HG03469 (cell line): Measurements from ENCODE around the gene MDM4.

Source experiments
- ATAC-seq: cut with Tn5 transposase; IDR thresholded peaks from one replicate; pipeline ENCODE4 v1.9.1; 2021; ENCODE audit warnings: mild to moderate bottlenecking, moderate library complexity, moderate number of reproducible peaks; ENCODE audit not compliant: unreplicated experiment

The MDM4 gene

DNA sequence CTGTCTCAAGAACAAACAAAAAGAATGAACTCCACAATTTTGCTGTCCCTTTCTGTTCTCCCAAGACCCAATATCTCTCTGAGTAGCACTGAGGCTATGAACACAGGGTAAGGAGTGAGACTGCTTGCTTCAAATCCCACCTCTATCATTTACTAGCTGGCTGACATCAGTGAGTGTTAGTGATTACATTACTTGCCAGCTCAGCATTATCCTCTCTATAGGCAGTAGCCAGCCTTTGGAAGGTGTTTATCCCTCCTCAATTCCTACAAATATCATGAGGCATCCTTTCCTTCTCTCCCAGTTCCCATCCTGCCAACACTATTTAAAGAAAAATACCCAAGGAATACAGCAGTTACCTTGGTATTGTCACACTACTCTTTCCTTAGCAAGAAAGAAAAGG is 24.6 kb upstream of the MDM4 start:
- no peak for ATAC-seq

DNA sequence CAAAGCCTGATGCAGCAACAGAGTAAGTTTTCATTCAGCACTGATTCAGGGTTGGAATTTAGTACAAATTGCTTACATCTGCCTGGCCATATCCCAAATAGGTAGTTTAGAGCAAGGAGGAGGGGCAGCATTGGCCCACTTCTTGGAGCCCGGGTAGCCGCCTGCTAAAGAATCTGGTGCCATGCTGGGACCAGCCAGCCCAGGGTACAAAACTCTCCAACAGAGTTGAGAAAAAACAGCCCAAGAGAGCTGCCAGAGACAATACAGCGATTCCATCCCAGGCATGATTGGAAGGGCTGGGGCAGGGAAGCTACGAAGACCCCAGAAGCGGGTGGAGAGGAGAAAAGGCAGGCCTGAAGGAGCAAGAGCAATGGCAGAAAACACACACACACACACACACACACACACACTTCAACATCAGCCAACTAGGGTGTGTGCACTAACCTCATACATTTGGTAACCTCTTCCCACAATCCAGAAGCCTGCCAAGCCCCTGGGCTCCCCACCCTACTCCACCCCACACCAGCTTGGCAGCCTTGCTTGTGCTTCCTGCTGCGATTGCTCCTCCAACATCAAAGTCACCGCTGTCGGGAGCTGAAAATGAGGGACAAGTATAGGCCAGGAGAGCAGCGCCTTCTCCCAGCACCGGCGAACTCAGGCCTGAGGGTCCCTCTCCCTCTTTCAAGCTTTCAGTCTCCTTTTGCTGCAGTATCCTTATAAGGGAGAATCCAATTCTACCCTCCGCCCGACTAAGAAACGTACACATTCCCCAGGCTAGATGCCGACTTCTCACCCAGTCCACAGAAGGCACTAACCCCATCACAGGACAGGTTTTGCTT is 22.8 kb upstream of the MDM4 start:
- ATAC-seq = no peak

DNA sequence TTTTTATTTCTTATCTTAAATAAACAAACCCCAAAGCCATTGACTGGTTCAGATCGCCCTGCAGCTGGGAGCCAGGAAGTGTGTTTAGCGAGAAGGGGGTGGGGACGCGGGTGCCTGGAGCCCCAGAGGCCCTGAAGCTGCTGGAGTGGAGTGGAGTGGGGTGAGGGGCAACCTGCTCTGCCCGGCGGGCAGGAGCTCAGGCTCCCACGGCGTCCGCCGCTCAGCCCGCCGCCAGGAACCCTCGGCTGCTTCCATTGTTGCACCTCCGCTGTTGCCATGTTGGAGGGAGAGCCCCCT is 22.3 kb upstream of the MDM4 start:
- ATAC-seq = peak; percentile 11

DNA sequence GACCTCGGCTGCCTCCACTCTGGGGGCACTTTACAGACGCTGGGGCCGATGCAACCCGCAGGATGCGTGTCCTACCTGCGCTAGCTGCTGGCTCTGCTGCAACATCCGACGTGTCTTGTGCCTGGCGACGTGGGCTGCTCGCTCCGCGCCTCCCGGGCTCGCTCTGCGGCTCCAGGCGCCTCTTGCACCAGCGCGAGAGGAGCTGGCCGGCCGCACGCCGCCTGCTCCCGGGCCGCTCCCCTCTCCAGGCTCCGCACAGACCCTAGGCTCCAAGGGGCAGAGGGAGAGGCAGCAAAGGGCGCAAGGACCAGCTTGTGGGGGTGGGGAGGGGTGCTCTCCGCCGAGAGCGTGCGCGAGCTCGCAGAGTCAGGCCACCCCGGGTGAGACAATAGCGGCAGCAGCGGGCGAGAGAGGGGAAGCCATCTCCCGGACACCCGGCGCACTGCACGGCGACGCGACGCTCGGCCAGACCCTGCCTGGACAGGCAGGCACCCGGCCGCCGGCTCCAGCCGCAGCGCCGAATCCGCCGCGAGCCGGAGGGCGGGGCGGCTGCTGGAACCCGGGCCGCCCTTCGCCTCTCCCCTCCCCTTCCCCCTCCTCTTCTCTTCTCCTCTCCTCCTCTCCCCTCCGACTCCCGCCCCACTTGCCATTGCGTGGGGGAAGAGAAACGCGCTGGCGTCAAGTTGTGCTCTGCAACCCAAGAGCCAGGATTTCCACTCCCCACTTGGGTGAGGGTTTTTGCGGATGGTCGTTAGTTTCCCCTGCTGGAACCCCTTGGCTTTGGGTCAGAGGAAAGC is 21.7 kb upstream of the MDM4 start, which contains the start of gene PIK3C2B:
PIK3C2B (minus strand) TSS at position 525 of the 797 bp plus-strand sequence. CDS start 25,003 bp downstream, outside the sequence.
- peak; percentile 60 for ATAC-seq

DNA sequence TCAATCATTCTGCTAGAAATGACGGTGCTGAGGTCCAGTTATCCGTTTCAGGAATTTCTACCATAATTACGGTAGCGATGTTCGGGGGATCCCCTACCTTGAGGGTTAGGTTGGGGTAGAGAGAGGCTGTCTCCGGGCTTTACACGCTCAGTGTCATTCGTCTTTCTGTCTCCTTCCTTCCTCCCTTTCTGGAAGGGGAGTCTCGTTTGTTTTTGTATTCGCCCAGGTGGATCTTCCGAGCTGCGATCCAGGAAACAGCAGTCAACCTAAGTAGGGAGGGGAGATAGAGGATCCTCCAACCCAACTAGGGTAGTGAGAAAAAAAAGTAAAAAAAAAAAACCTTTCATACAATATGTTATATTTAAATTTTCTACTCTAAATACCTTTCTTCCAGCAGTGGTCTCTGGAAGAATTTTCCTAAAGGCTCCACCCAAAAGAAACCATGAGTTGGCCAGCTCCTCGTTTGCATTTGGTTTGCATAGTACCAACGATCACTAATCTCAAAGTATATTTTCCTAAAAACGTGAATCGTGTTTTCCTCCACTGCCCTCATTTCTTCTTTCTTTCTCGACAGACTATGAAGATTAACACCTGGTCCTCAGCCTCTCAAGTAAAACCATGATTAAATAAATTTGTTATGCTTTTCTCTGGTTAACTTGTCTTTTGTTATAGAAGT is 21.0 kb upstream of the MDM4 start:
- no peak for ATAC-seq

DNA sequence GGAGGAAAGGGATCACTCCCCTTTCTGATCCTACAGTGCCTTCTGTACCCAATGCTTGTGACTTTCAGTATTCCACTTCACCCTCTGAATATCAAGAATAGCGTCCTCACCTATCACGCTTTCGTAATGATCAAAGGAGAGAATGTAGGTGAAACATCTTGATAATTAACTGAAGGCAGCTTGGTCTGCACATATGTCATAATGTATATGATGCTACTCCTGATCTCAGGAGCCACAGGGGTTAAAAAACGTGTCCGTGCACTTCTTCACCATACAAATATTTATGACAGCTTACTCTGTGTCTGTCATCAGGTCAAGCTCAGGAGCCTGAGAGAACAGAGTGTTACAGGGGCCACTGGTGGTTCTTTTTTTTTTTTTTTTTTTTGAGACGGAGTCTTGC is 20.4 kb upstream of the MDM4 start:
- ATAC-seq = no peak

DNA sequence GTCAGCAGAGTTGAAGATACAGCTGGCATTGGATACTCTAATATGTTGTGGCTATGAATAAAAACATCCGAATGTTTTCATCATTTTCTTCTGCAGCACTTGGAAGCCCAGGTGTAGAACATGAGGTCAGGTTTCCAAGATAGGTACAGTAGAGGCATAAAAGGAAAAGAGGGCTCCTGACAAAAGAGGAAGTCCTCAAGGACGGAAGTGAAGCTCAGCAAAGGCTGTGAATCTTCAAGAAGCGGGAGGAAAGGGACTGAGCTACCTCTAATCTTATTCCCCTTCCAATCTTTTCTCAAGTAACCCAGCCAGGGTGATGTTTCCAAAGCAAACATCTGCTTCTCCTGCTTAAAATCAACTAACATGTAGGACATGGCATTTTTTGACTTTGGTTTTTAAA is 17.2 kb upstream of the MDM4 start:
- ATAC-seq = no peak

DNA sequence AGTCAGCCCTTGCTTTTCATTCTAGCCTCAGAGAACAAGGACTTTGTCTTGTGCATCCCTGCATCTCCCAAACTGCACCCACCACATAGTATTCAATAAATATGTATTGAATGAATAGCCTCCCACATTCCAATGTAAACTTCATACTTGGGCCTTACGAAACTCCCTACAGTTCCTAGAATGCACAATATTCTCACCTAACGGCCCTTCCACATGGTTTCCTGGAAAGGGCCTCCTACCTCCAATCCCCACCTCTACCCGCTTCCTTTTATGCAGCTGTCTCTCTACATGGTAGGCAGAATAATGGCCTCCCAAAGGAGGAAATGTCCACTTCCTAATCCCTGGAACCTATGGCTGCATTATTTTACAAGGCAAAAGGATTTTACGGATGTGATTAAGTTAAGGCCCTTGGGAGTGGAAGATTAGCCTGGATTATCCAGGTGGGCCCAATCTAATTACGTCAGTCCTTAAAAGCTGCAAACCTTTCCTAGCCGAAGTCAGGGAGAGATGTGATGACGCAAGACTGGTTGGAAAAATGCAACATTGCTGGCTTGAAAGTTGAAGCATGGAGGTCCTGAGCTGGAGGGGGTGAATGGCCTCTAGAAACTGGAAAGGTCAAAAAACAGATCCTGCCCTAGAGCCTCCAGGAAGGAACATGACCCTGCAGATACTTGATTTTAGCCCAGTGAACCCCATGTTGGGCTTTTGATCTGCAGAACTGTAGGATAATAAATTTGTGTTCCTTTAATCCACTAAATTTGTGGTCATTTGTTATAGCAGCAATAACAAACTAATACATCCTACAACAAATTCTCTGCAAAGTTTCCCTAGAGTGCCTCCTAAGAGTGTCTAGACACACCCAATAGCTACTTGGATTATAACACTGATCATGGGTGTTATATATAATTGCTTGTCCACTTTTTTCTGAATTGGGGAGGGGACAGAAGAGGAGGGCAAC is 16.4 kb upstream of the MDM4 start:
- ATAC-seq = no peak

DNA sequence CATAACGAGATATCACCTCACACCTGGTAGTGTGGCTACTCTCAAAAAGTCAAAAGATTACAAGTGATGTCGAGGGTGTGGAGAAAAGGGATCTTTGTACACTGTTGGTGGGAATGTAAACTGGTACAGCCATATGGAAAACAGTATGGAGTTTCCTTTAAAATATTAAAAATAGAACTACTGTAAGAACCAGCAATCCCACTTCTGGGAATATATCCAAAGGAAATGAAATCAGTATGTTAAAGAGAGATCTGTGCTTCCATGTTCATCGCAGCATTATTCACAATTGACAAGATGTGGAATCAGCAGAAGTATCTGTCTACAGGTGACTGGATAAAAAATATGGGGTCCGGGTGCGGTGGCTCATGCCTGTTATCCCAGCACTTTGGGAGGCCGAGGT is 14.0 kb upstream of the MDM4 start:
- ATAC-seq = no peak

DNA sequence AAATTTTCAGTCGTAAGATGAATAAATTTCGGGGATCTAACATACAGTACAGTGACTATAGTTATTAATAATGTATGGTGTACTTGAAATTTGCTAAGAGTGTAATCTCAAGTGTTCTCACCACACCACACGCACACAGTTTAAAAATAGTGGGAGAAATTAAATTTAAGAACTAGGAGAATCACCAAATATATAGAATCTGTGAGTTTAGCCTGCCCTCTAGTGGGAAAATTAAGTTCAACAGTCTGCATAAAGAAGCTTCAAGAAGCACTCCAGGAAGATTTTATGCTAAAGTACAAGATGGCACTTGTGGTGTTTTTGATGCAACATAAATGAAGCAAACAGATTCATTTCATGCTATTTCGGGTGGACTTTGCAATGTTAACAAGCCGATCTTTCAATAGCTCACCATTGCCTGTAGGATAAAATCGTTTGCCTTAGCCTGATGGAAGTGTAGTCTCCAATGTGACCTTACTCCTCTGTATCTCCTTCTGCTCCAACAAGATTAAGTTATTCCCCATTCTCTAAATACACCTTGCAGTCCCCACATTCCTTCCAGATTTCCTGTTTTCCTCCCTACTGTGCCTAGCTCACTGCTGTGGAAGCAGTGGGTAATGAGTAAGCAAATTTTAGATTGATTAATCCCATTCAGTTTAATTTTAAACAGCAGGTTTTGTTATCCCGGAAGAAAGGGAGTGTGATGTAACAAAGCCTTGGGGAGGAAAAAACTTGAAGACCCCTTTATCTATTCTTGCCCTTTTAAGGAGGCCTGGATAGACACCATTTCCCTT is 12.9 kb upstream of the MDM4 start:
- no peak for ATAC-seq

DNA sequence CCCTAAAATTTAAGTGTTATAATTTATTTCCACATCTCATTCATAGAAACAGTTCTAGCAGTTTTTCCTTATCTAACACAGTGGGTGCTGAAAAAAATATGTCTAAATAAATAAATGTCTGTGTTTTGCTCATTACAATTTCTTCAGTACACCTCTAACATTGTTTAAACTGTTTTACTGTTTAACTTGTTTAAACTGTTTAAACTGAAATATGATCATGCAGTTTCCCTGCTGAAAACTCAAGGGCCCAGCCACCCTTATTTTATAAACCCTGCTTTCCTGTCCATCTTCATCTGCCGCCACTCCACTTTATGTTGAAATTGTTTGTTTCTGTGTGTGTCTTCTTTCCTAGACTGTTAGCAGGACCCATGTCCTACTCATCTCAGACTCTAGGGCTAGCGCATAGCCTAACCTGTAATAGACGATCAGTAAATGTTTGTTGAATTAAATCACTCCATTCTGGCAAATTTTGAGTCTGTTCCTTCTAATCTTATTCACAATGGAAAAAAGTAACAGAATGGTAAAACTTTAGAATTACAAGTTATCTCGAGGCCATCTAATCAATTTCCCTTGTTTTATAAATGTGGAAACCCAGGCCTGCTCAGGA is 12.2 kb upstream of the MDM4 start:
- ATAC-seq = no peak

DNA sequence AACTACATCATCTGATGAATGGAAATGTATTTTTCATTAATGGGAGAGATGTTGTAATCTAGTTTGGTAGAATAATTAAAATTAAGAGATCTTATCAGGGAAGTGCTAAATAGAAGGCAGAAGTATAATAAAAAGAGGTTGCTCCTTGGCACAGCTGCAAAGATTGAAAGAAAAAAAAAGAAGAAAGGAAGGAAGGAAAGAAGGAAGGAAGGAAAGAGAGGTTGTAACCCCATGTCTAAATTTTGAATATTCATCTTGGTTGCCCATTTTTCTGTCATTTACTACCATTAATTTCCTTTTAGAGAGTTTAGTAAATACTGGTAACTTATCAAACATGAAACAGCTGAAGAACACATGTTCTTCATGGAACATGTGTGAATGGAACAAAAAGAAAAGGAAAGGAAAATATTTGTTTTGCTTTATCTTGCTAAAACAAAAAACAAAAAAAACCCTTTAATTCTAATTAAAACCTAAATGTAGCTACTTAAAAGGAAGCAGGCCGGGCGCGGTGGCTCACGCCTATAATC is 10.5 kb upstream of the MDM4 start:
- no peak for ATAC-seq

DNA sequence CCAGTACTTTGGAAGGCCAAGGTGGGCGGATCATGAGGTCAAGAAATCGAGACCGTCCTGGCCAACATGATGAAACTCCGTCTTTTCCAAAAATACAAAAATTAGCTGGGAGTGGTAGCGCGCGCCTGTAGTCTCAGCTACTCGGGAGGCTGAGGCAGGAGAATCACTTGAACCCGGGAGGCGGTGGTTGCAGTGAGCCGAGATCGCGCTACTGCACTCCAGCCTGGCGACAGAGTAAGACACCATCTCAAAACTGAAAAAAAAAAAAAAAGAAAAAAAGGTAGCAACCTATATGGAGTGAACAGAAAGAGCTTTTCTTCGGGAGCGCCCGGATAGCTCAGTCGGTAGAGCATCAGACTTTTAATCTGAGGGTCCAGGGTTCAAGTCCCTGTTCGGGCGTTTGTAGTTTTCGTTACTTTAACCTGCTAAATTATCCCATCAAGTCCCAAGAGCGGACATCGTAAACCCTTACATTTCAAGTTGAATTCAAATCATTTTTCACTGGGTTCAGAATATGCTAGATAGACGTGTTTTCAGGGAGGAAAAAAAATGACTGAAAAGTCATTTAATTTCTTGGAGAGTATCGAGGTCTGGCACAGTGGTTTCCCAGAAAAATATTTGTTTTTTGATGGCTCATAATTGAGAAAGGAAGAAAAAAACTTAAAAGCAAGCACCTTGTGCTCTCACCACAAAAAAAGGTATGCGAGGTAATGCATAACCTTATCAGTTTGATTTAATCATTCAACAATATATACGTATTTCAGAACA is 9.8 kb upstream of the MDM4 start:
- ATAC-seq = peak; percentile 46

DNA sequence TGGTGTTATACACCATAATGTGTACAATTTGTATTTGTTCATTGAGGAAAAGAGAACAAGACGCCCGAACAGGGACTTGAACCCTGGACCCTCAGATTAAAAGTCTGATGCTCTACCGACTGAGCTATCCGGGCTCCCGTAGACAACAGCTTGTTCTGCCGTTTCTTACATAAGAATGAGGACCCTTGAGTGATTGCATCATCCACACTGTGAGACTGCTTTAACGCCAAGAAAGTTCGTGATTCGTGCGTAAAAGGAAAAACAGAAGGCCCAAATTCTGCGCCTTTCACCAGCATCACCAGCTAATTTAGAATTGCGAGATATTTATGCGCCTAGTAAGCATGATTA is 9.3 kb upstream of the MDM4 start:
- ATAC-seq = peak; percentile 25

DNA sequence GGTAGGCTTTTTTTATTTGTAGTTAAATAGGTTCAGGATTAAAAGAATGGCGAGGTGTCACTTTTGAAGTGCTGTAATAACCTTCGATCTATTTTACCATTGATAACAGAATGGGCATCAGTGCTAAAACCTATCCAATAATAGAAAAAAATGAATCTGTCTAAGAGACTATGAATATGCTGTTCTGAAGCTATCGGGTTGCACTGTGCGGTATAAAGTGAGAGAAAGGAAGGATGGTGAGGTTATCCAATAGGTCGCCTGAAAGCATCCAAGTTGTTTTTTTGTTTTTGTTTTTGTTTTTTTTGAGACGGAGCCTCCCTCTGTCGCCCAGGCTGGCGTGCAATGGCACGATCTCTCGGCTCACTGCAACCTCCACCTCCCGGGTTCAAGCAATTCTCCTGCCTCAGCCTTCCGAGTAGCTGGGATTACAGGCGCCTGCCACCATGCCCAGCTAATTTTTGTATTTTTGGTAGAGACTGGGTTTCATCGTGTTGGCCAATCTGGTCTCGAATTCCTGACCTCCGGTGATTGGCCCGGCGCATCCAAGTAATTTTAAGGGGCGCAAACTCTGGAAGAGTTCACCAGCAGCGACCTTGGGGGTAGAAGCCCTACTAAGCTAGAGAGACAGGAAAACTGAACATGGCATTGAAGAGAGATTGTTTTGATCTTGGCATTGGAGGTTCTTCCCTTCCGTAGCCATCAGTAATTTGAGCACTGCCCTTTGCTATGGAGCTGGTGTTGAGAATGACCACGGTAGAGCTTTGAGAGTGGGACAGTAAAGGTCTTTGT is 8.7 kb upstream of the MDM4 start:
- peak; percentile 0 for ATAC-seq

DNA sequence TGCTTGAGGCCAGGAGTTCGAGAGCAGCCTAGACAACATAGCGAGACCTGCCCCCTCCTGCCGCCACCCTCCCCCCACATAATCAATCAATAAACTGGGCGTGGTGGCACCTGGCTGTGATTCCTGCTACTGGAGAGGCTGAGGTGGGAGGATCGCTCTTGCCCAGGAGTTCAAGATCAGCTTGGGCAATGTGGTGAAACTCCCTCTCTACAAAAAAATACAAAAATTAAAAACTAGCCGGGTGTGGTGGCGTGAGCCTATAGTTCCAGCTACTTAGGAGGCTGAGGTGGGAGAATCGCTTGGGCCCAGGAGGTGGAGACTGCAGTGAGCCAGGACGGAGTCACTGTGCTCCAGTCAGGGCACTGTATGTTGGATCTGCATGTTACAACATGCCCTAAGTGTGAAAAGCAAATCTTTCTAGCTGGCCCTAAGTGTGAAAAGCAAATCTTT is 7.0 kb upstream of the MDM4 start:
- no peak for ATAC-seq

DNA sequence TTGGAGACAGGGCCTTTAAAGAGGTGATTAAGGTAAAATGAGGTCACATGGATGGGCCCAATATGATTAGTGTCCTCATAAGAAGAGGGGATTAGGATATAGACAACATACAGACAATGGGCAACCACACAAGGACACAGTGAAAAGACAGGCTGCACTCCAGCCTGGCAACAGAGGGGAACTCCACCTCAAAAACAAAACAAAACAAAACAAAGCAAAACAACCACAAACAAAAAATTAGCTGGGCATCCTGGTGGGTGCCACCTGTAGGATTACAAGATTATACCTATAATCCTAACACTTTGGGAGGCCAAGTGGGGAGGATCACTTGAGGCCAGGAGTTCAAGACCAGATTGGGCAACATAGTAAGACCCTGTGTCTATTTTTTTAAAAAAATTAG is 4.8 kb upstream of the MDM4 start:
- no peak for ATAC-seq
